Measurements from ENCODE around the gene ESRRB. TPM values are rescaled to one million over a fixed set of nuclear protein-coding genes. Genes with fewer than 3 reads are reported as not detected.

Gene ESRRB
- total RNA-seq, 2 donors from 2014 or later: 1.1 to 1.2 TPM

- no peak overlapping the region for H3K27ac ChIP-seq (ENCODE audit: low read depth, low read length)
- no peaks in the 10 kb centered on the region for H3K36me3 Mint-ChIP-seq (ENCODE audit: low read depth)
- H3K9me3 ChIP-seq (ENCODE audit: control insufficient read depth, low read length): no peaks in the 10 kb centered on the region
- no peaks in the 10 kb centered on the region for H3K9me3 Mint-ChIP-seq
- H3K36me3 ChIP-seq (ENCODE audit: control insufficient read depth, insufficient read depth, low read length): no peaks in the 10 kb centered on the region
- H3K4me1 Mint-ChIP-seq: peaks cover 21% of the 10 kb centered on the region
- no peak for TF ChIP-seq CTCF (conservative IDR thresholded peaks at IDR 0.05)
- no peak overlapping the region for H3K9ac ChIP-seq (ENCODE audit: extremely low read depth, low read length, poor library complexity, severe bottlenecking)
- no peak overlapping the region for H3K4me3 ChIP-seq (ENCODE audit: low read length)
- H3K27me3 Mint-ChIP-seq (ENCODE audit: insufficient read depth): peaks cover 28% of the 10 kb centered on the region
- 89 to 96% methylated on average over 4 of the region's 4 CpGs for WGBS, 2 experiments (ENCODE audit: insufficient coverage in 1 of 2, insufficient read length in 1 of 2)
- no peak for DNase-seq
- H3K4me1 ChIP-seq (ENCODE audit: control insufficient read depth, insufficient read depth, low read length): no peaks in the 10 kb centered on the region
- H3K27ac Mint-ChIP-seq: no peak overlapping the region
- H3K4me3 Mint-ChIP-seq: no peak overlapping the region
- H3K27me3 ChIP-seq (ENCODE audit: control insufficient read depth, insufficient read depth, low read length, poor library complexity, severe bottlenecking): peaks cover 50% of the 10 kb centered on the region
These were observed 9.5 kb downstream of the ESRRB start for GRCh38 chr14:76385435-76385834.

DNA sequence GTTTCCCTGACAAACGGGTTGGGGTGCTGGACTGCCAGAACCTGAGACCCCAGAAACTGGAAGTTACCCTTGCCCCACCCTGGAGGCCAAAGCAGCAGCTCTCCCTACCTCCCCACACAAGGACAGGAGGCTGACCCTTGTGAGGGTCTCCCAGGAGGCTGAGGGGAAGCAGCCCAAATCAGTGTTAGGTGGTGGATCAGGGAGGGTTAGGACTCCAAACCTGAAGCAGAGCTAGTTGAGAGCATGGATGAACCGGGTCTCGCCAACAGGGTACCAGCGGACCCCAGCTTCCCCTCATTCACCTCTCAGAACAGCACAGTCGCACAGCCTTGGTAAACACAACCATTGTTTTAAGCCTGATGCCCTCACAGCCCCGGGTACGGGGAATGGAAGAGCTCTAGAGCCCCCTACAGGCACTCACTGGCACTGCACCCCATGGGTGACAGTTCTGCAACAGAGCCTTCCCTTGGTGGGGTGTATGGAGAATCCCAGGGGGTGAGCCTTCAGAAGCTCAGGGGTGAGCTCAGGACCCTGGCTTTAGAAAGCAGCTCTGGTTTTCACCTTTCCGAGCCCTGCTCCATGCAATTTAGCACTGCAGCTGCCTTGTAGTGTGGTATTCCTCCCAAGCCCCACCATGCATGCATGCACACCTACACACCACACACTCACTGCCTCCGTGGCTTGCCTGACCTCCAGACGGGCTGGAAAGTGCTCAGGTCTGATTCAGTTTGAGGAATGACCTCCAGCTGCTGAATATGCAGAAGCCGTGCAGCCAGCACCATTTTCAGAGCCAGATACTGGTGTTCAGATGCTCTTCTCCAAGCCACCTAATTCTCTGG is 11.2 kb downstream of the ESRRB start:
- H3K36me3 ChIP-seq (ENCODE audit: control insufficient read depth, insufficient read depth, low read length): no peaks in the 10 kb centered on the region
- H3K4me1 ChIP-seq (ENCODE audit: control insufficient read depth, insufficient read depth, low read length): no peaks in the 10 kb centered on the region
- no peak overlapping the region for H3K27ac ChIP-seq (ENCODE audit: low read depth, low read length)
- peaks cover 11% of the 10 kb centered on the region for H3K27me3 Mint-ChIP-seq (ENCODE audit: insufficient read depth)
- peaks cover 28% of the 10 kb centered on the region for H3K4me1 Mint-ChIP-seq
- no peaks in the 10 kb centered on the region for H3K9me3 ChIP-seq (ENCODE audit: control insufficient read depth, low read length)
- H3K27ac Mint-ChIP-seq: no peak overlapping the region
- no peaks in the 10 kb centered on the region for H3K9me3 Mint-ChIP-seq
- DNase-seq: peak; percentile 95
- WGBS, 2 experiments (ENCODE audit: insufficient coverage in 1 of 2, insufficient read length in 1 of 2): 10 to 21% methylated on average over 2 to 11 of the region's 11 CpGs
- peaks cover 33% of the 10 kb centered on the region for H3K27me3 ChIP-seq (ENCODE audit: control insufficient read depth, insufficient read depth, low read length, poor library complexity, severe bottlenecking)
- H3K9ac ChIP-seq (ENCODE audit: extremely low read depth, low read length, poor library complexity, severe bottlenecking): no peak overlapping the region
- peak; percentile 97 for TF ChIP-seq CTCF (conservative IDR thresholded peaks at IDR 0.05)
- H3K4me3 ChIP-seq (ENCODE audit: low read length): no peak overlapping the region
- H3K36me3 Mint-ChIP-seq (ENCODE audit: low read depth): no peaks in the 10 kb centered on the region
- no peak overlapping the region for H3K4me3 Mint-ChIP-seq

DNA sequence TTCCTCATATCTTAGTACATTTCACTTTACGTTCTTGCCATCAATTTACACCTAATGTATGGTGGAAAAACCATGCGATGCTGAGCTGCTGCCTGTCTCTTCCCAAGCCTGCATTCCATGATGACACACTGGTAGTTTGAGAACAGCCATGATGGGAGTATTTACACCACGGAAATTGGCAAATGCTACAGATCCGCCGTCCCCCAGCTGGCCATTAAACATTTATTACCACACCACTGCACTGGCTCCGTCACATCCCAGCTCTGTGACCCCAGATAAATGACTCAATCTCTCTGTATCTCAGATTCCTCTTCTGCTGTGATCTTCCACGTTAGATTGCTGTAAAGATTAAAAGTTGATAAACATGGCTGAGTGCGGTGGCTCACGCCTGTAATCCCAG is 13.9 kb downstream of the ESRRB start:
- H3K4me1 Mint-ChIP-seq: peaks cover 11% of the 10 kb centered on the region
- 88 to 100% methylated on average over 5 to 9 of the region's 9 CpGs for WGBS, 2 experiments (ENCODE audit: insufficient coverage in 1 of 2, insufficient read length in 1 of 2)
- Histone ChIP-seq H3K27ac (ENCODE audit: low read depth, low read length) (no peak overlapping the region), H3K4me3 (ENCODE audit: low read length) (no peak overlapping the region), H3K27me3 (ENCODE audit: control insufficient read depth, insufficient read depth, low read length, poor library complexity, severe bottlenecking) (peaks cover 11% of the 10 kb centered on the region), H3K36me3 (ENCODE audit: control insufficient read depth, insufficient read depth, low read length) (no peaks in the 10 kb centered on the region), H3K9me3 (ENCODE audit: control insufficient read depth, low read length) (no peaks in the 10 kb centered on the region), H3K9ac (ENCODE audit: extremely low read depth, low read length, poor library complexity, severe bottlenecking) (no peak overlapping the region), H3K4me1 (ENCODE audit: control insufficient read depth, insufficient read depth, low read length) (no peaks in the 10 kb centered on the region)
- H3K27ac Mint-ChIP-seq: no peak overlapping the region
- TF ChIP-seq CTCF (conservative IDR thresholded peaks at IDR 0.05): no peak
- H3K4me3 Mint-ChIP-seq: no peak overlapping the region
- H3K27me3 Mint-ChIP-seq (ENCODE audit: insufficient read depth): peaks cover 8% of the 10 kb centered on the region
- H3K9me3 Mint-ChIP-seq: no peaks in the 10 kb centered on the region
- no peaks in the 10 kb centered on the region for H3K36me3 Mint-ChIP-seq (ENCODE audit: low read depth)
- DNase-seq: no peak
